K562 (cell line): Measurements from ENCODE around the gene RPAP2. TPM values are rescaled to one million over a fixed set of nuclear protein-coding genes. Genes with fewer than 3 reads are reported as not detected.

Source experiments
- ATAC-seq: fragments of 200-7000 bp; cut with Tn5 transposase; 3 replicates; pipeline ENCODE4 v1.9.1; 2020; ENCODE audit warnings: moderate library complexity
- BruUV-seq: library from RNA; stranded (reverse); fragments of 400-500 nt; replicated peaks from 2 replicates; lab custom pipeline; 2021; lab: Mats Ljungman, UMichigan
- CTCF ChIA-PET: fragments of 300-600 bp; formaldehyde crosslinking; extraction: SDS; loops from one replicate; lab custom pipeline; 2021; ENCODE audit warnings: low intra/inter-chr PET ratio; lab: Yijun Ruan, JAX
- POLR2A ChIA-PET: fragments of 300-600, 350-650 bp; sonication (Branson Sonifier 250); formaldehyde crosslinking; extraction: SDS; loops from one replicate; lab custom pipeline; 2021; ENCODE audit warnings: antibody characterized with exemption, inconsistent platforms; lab: Yijun Ruan, JAX
- DNase-seq, 4 experiments: peaks; one replicate each; pipeline versions ENCODE4 v3.0.0 to v3.0.0-alpha.2; 2011 to 2018; ENCODE audit warnings: low spot score in 3 of 4, mixed read lengths in 3 of 4; ENCODE audit errors: extremely low read depth in 1 of 4
- FAIRE-seq: peaks from 2 replicates; lab custom pipeline; 2011; peaks lifted over from hg19 to GRCh38; lab: Jason Lieb, UNC
- H2AFZ ChIP-seq: 2 replicates; pipeline ENCODE4 v1.6.0; 2011; ENCODE audit warnings: low read depth, low read length, control low read depth, inconsistent platforms
- H3K27ac ChIP-seq: fragments of 200-600 bp; 3 replicates; pipeline ENCODE4 v1.8.0; 2011; ENCODE audit warnings: low read depth, mild to moderate bottlenecking, control low read depth, inconsistent platforms, low read length, moderate library complexity, mixed read lengths; ENCODE audit errors: extremely low read depth
- H3K27me3 ChIP-seq, 2 experiments: fragments of 300-600 bp in 1 of 2; 2 replicates in 1 of 2; 3 replicates in 1 of 2; pipeline versions ENCODE4 v1.6.0 to v1.8.0; 2011; ENCODE audit warnings: inconsistent platforms in 2 of 2, low read length in 2 of 2, mild to moderate bottlenecking in 1 of 2, mixed read lengths in 1 of 2, moderate library complexity in 1 of 2; ENCODE audit not compliant: control insufficient read depth in 2 of 2, insufficient read depth in 2 of 2
- H3K36me3 ChIP-seq: fragments of 300-600 bp; 3 replicates; pipeline ENCODE4 v1.8.0; 2011; ENCODE audit warnings: mild to moderate bottlenecking, low read length, inconsistent platforms; ENCODE audit not compliant: control insufficient read depth, insufficient read depth
- H3K4me1 ChIP-seq, 2 experiments: fragments of 200-600 bp in 1 of 2; replicated peaks in 1 of 2; 2 replicates in 1 of 2; 3 replicates in 1 of 2; pipeline versions ENCODE4 v1.5.1 to v1.8.0; 2011; ENCODE audit warnings: inconsistent platforms in 2 of 2, low read length in 2 of 2, mild to moderate bottlenecking in 1 of 2, mixed read lengths in 1 of 2, moderate library complexity in 1 of 2; ENCODE audit not compliant: control insufficient read depth in 2 of 2, insufficient read depth in 2 of 2
- H3K4me2 ChIP-seq: 2 replicates; pipeline ENCODE4 v1.6.1; 2011; ENCODE audit warnings: low read length, control low read depth, inconsistent platforms, mixed read lengths; ENCODE audit not compliant: insufficient read depth
- H3K4me3 ChIP-seq: fragments of 200-600 bp; sonication (generic), shearing (Covaris generic); 2 replicates; pipeline ENCODE4 v1.5.1; 2016; ENCODE audit warnings: control low read depth, inconsistent platforms
- H3K79me2 ChIP-seq: fragments of 200-600 bp; 3 replicates; pipeline ENCODE4 v1.8.0; 2011; ENCODE audit warnings: low read length, inconsistent platforms; ENCODE audit not compliant: control insufficient read depth, insufficient read depth
- H3K9ac ChIP-seq, 2 experiments: 2 replicates each; pipeline versions ENCODE4 v1.6.0 to v1.6.1; 2011; ENCODE audit warnings: low read depth in 2 of 2, low read length in 2 of 2, control low read depth in 1 of 2, inconsistent platforms in 1 of 2, mild to moderate bottlenecking in 1 of 2, mixed read lengths in 1 of 2; ENCODE audit not compliant: insufficient read depth in 1 of 2
- H3K9me1 ChIP-seq: one replicate; pipeline ENCODE4 v1.6.0; 2011; ENCODE audit warnings: inconsistent platforms, mild to moderate bottlenecking, low read length, moderate library complexity; ENCODE audit not compliant: control insufficient read depth, insufficient read depth
- H3K9me3 ChIP-seq: replicated peaks from 2 replicates; pipeline ENCODE4 v1.5.1; 2011; ENCODE audit warnings: low read depth, low read length, inconsistent platforms; ENCODE audit not compliant: control insufficient read depth, insufficient read depth
- H4K20me1 ChIP-seq: replicated peaks from 2 replicates; pipeline ENCODE4 v1.6.1; 2011; ENCODE audit warnings: low read length, inconsistent platforms, mixed read lengths; ENCODE audit not compliant: control insufficient read depth, insufficient read depth
- BRCA1 ChIP-seq, 2 experiments: fragments of 450-650 bp in 1 of 2; sonication (generic) in 1 of 2; formaldehyde crosslinking in 1 of 2; IDR thresholded peaks; 2 replicates each; pipeline versions ENCODE4 v1.5.0 to v1.6.1; 2017 to 2020; ENCODE audit warnings: mild to moderate bottlenecking in 1 of 2, missing genetic modification reagents in 1 of 2
- BRF2 ChIP-seq: IDR thresholded peaks from 3 replicates; pipeline ENCODE4 v1.6.1; 2011; ENCODE audit warnings: borderline replicate concordance, mild to moderate bottlenecking; ENCODE audit not compliant: insufficient read length, insufficient read depth
- C11orf30 ChIP-seq: fragments of 450-650 bp; IDR thresholded peaks from 2 replicates; pipeline ENCODE4 v1.6.1; 2016; ENCODE audit warnings: low read depth, mild to moderate bottlenecking
- HCFC1 ChIP-seq: IDR thresholded peaks from 2 replicates; pipeline ENCODE4 v1.6.1; 2012; ENCODE audit warnings: low read depth, low read length, improper control_type of control experiment
- HMGN3 ChIP-seq: IDR thresholded peaks from 2 replicates; pipeline ENCODE4 v1.6.1; 2011; ENCODE audit warnings: borderline replicate concordance, low read depth, mild to moderate bottlenecking, mixed read lengths, low read length; ENCODE audit not compliant: insufficient read length; ENCODE audit errors: extremely low read depth
- MXD1 ChIP-seq: fragments of 250-450 bp; sonication (Bioruptor Pico); IDR thresholded peaks from 2 replicates; pipeline ENCODE4 v1.8.0; 2021; ENCODE audit warnings: borderline replicate concordance, mild to moderate bottlenecking, moderate library complexity; ENCODE audit not compliant: poor library complexity, severe bottlenecking
- NR3C1 ChIP-seq: sonication (generic); formaldehyde crosslinking; IDR thresholded peaks from 2 replicates; pipeline ENCODE4 v1.8.1; 2022; ENCODE audit warnings: missing genetic modification reagents
- SMAD3 ChIP-seq: fragments of 450-650 bp; formaldehyde crosslinking; conservative IDR thresholded peaks from 2 replicates; pipeline ENCODE4 v1.4.0; 2020; ENCODE audit warnings: mild to moderate bottlenecking
- TFAP4 ChIP-seq: sonication (generic); formaldehyde crosslinking; IDR thresholded peaks from 2 replicates; pipeline ENCODE4 v1.8.0; 2022; ENCODE audit warnings: missing genetic modification reagents, mild to moderate bottlenecking, moderate library complexity, borderline replicate concordance
- ZNF316 ChIP-seq: fragments of 450-650 bp; IDR thresholded peaks from 2 replicates; pipeline ENCODE4 v1.6.1; 2016
- ZNF431 ChIP-seq: sonication (generic); formaldehyde crosslinking; IDR thresholded peaks from 2 replicates; pipeline ENCODE4 v1.8.0; 2022; ENCODE audit warnings: mild to moderate bottlenecking, missing genetic modification reagents
- whole genome bisulfite sequencing: fragments of 100-300 bp; shearing (Covaris generic); methylation state at CpG from one replicate; pipeline ENCODE4 v1.1.6; 2016; ENCODE audit warnings: low coverage, mixed read lengths; ENCODE audit not compliant: insufficient coverage; ENCODE audit errors: missing lambda C conversion rate; 5-methylcytosine and 5-hydroxymethylcytosine counted together
- in situ Hi-C: fragments of 300-500 bp; cut with MboI; formaldehyde crosslinking; loops from 4 replicates; pipeline ENCODE4 v1.15.0; 2018; ENCODE audit warnings: inconsistent platforms, mixed read lengths
- intact Hi-C: fragments of 100-400 bp; cut with micrococcal nuclease; formaldehyde crosslinking; loops from 2 replicates; pipeline ENCODE4 v1.14.2; 2022
- polyA plus RNA-seq, 8 experiments: library from polyadenylated mRNA; depleted of rRNA in 4 of 8; stranded (reverse) in 5 of 8; unstranded in 3 of 8; fragments of >200 nt; fragmentation: Nextera tagmentation in 2 of 8; fragmentation: Illumina TruSeq in 1 of 8; extraction: Ambion mirVana in 2 of 8; extraction: Trizol in 1 of 8; gene quantifications; 2 replicates each; pipeline versions ENCODE4 v1.2.1 to v1.2.3, GENCODE V29; 2011 to 2014; ENCODE audit warnings: inconsistent platforms in 1 of 8, missing spikeins in 1 of 8
- total RNA-seq, 7 experiments: library from RNA; depleted of rRNA in 6 of 7; stranded (reverse); fragments of >200 nt in 6 of 7; fragmentation: Illumina TruSeq in 2 of 7; extraction: Trizol in 2 of 7; gene quantifications; 2 replicates each; pipeline versions ENCODE4 v1.2.1 to v1.2.3, GENCODE V29; 2011 to 2021; ENCODE audit warnings: low replicate concordance in 1 of 7

RPAP2 gene
- total and polyA plus RNA-seq, 9 of the 15 experiments (the other 6 are each of a cell fraction or from before 2014, with no cell fraction given) = 6.2 to 41.7 (median 28.7) TPM

DNA sequence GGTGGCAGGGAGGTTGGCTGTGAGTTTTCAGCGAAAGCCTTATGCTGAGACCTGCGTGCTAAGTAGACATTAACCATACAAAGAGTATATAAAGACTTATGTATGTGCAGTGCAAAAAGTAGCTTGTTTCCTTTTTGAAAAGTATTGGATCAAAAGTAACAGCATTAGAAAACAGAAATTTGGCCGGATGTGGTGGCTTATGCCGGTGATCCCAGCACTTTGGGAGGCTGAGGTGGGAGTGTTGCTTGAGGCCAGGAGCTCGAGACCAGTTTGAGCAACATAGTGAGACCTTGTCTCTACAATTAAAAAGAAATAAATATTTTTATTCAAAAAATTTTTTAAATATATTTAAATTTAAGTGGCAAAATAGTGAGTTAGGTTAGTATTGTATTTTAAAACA is 2.2 kb downstream of the RPAP2 start:
- Histone ChIP-seq H3K9me1 (no peaks in the 10 kb centered on the region), H2AFZ (no peak overlapping the region), H3K4me3 (no peak overlapping the region), H4K20me1 (no peaks in the 10 kb centered on the region), H3K4me1 (peaks cover 3 to 5% of the 10 kb centered on the region in 2 experiments; a peak in 3 of 5 replicates), H3K79me2 (peaks cover 35% of the 10 kb centered on the region), H3K36me3 (peaks cover 47% of the 10 kb centered on the region), H3K9me3 (no peaks in the 10 kb centered on the region), H3K4me2 (no peak overlapping the region), H3K9ac (no peak overlapping the region), H3K27me3 (no peaks in the 10 kb centered on the region), H3K27ac (no peak overlapping the region)
- in situ Hi-C loops (no loop called here), intact Hi-C loops (no loop called here)
- ChIA-PET CTCF (no interaction called here), POLR2A (interaction anchor here (1.3 kb wide), 1 partner anchor 17 kb away, joined by 5 read pairs; no protein-coding TSS in a partner anchor)
- TF ChIP-seq ZNF431 (CRISPR knock-in tag) (no peak), SMAD3 (CRISPR knock-in tag) (no peak), BRCA1 (IDR thresholded peaks at IDR 0.05) (no peak), BRCA1 (CRISPR knock-in tag; IDR thresholded peaks at IDR 0.05) (no peak), MXD1 (CRISPR knock-in tag) (no peak)
- DNase-seq = no peak
- BruUV-seq = no TSS peak
- no peak for FAIRE-seq
- no peak for ATAC-seq
- WGBS = 88% methylated on average over 5 of the region's 5 CpGs

GRCh38 chr1:92306020-92306419 is 7.2 kb downstream of the RPAP2 start:
- ChIA-PET CTCF (no interaction called here), POLR2A (no interaction called here)
- H3K4me1 ChIP-seq = no peaks in the 10 kb centered on the region; a peak in 1 of 5 replicates
- BruUV-seq = no TSS peak
- no peaks in the 10 kb centered on the region for H3K27me3 ChIP-seq
- no peak for ATAC-seq
- TF ChIP-seq HMGN3 (no peak), C11orf30 (0 out of 2 replicates have a peak, but pooled peaks have one; percentile 14), ZNF316 (peak; percentile 39), NR3C1 (CRISPR knock-in tag) (no peak), TFAP4 (CRISPR knock-in tag) (no peak), HCFC1 (no peak), BRF2 (no peak)
- H3K79me2 ChIP-seq = 0 out of 3 replicates have a peak, but pooled peaks cover under 1% of the 10 kb centered on the region
- in situ Hi-C loops = no loop called here
- no peaks in the 10 kb centered on the region for H3K9me1 ChIP-seq
- H2AFZ ChIP-seq = no peak overlapping the region
- no peak overlapping the region for H3K4me3 ChIP-seq
- no peaks in the 10 kb centered on the region for H3K9me3 ChIP-seq
- DNase-seq = no peak
- no peak overlapping the region for H3K9ac ChIP-seq
- H3K36me3 ChIP-seq = peaks cover 54% of the 10 kb centered on the region
- intact Hi-C loops = no loop called here
- no peak for FAIRE-seq
- H3K4me2 ChIP-seq = no peak overlapping the region
- H3K27ac ChIP-seq = no peak overlapping the region
- H4K20me1 ChIP-seq = no peaks in the 10 kb centered on the region
